ENCODE results near the gene GNB3.

- TF ChIP-seq CTCF (IDR thresholded peaks at IDR 0.05), result peak in 5 of 7 experiments; percentile 75 to 96 (median 89)
- no peak for TF ChIP-seq EP300 (IDR thresholded peaks at IDR 0.05)
Measured at GRCh38 chr12:6872073-6873048, 31.6 kb downstream of the GNB3 start.

All from stomach (tissue), 4 donors.